MM.1S (cell line): ENCODE results near the gene CRIP2.

Experiments
- DNase-seq: peaks from one replicate; pipeline ENCODE4 v3.0.0-alpha.2; 2015
- H2AFZ ChIP-seq: fragments of 300-600 bp; sonication (generic); 2 replicates; pipeline ENCODE4 v1.6.0; 2016; ENCODE audit warnings: antibody characterized with exemption, low read length
- H3F3A ChIP-seq: fragments of 300-600 bp; sonication (generic); 2 replicates; pipeline ENCODE4 v1.6.1; 2016; ENCODE audit warnings: mild to moderate bottlenecking, antibody characterized with exemption, low read length, moderate library complexity, mixed read lengths; ENCODE audit not compliant: insufficient read depth
- H3K27ac ChIP-seq: fragments of 300-600 bp; sonication (generic); 2 replicates; pipeline ENCODE4 v1.5.1; 2016; ENCODE audit warnings: mild to moderate bottlenecking, low read length
- H3K27me3 ChIP-seq: fragments of 300-600 bp; sonication (generic); replicated peaks from 2 replicates; pipeline ENCODE4 v1.6.0; 2016; ENCODE audit warnings: low read length; ENCODE audit not compliant: insufficient read depth
- H3K36me3 ChIP-seq: fragments of 300-600 bp; sonication (generic); replicated peaks from 2 replicates; pipeline ENCODE4 v1.6.1; 2016; ENCODE audit warnings: mild to moderate bottlenecking, low read length, mixed read lengths; ENCODE audit not compliant: insufficient read depth
- H3K4me1 ChIP-seq: fragments of 300-600 bp; sonication (generic); 2 replicates; pipeline ENCODE4 v1.6.1; 2016; ENCODE audit warnings: low read length, mixed read lengths
- H3K4me2 ChIP-seq: fragments of 300-600 bp; sonication (generic); 2 replicates; pipeline ENCODE4 v1.6.0; 2016; ENCODE audit warnings: low read depth, low read length
- H3K4me3 ChIP-seq: fragments of 300-600 bp; sonication (generic); 2 replicates; pipeline ENCODE4 v1.5.1; 2016; ENCODE audit warnings: low read length, mixed read lengths
- H3K79me2 ChIP-seq: fragments of 300-600 bp; sonication (generic); 2 replicates; pipeline ENCODE4 v1.6.1; 2016; ENCODE audit warnings: mixed run types, low read length, mixed read lengths
- H3K9ac ChIP-seq: fragments of 300-600 bp; sonication (generic); 2 replicates; pipeline ENCODE4 v1.6.1; 2016; ENCODE audit warnings: low read length, mixed read lengths
- H3K9me2 ChIP-seq: fragments of 300-600 bp; sonication (generic); replicated peaks from 2 replicates; pipeline ENCODE4 v1.6.1; 2016; ENCODE audit warnings: mild to moderate bottlenecking, low read length, mixed read lengths; ENCODE audit not compliant: insufficient read depth
- H3K9me3 ChIP-seq: fragments of 300-600 bp; sonication (generic); replicated peaks from 2 replicates; pipeline ENCODE4 v1.6.1; 2016; ENCODE audit warnings: mild to moderate bottlenecking, low read length, mixed read lengths; ENCODE audit not compliant: insufficient read depth
- H4K20me1 ChIP-seq: fragments of 300-600 bp; sonication (generic); 2 replicates; pipeline ENCODE4 v1.6.1; 2016; ENCODE audit warnings: mild to moderate bottlenecking, low read length, moderate library complexity, mixed read lengths; ENCODE audit not compliant: insufficient read depth
- EZH2 ChIP-seq: fragments of 300-600 bp; sonication (generic); optimal IDR thresholded peaks from 2 replicates; pipeline ENCODE3; 2017; ENCODE audit warnings: low read depth, mild to moderate bottlenecking, antibody characterized with exemption, low read length, mixed read lengths
- EZH2phosphoT487 ChIP-seq: fragments of 300-600 bp; sonication (generic); IDR thresholded peaks from 2 replicates; pipeline ENCODE4 v1.6.1; 2018; ENCODE audit warnings: antibody characterized with exemption, low read length
- TF ChIP-seq, protein P1 (sequence below): fragments of 300-600 bp; sonication (generic); IDR thresholded peaks from 2 replicates; pipeline ENCODE4 v1.5.1; 2016; ENCODE audit warnings: antibody characterized with exemption, low read length, mixed read lengths

CRIP2 gene

DNA sequence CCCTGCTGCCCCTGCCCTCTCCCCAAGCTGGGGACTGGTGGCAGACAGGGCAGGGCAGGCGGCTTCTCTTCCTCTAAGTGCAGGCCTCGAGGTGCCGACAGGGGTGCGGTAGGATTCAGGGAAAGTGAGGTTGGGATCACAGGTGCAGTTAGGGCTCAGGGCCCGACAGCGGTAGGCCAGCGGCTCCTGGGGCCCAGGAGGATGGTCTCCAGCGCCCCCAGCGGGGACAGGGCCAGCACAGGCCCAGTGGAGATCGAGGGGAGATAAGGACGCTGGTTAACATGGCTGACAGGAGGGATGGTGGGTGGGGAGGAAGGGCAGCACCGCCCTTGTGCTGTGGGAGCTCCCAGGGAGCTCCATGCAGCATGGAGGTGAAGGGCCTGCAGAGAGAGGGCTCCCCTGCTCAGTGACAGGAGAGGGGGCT lies 11.1 kb downstream of the CRIP2 start:
- Histone ChIP-seq H3K27me3 (peaks cover 10% of the 10 kb centered on the region; the same call in 1 of the 2 replicates), H4K20me1 (no peaks in the 10 kb centered on the region), H3K4me3 (no peak overlapping the region), H3K9me2 (no peaks in the 10 kb centered on the region), H3K9ac (no peak overlapping the region), H3K4me1 (peaks cover 17% of the 10 kb centered on the region; the same call in 1 of the 2 replicates), H3K9me3 (no peaks in the 10 kb centered on the region), H3K27ac (no peak overlapping the region), H3K79me2 (peaks cover 16% of the 10 kb centered on the region), H3F3A (peaks cover 8% of the 10 kb centered on the region; the same call in 1 of the 2 replicates), H3K4me2 (no peak overlapping the region), H2AFZ (no peak overlapping the region), H3K36me3 (no peaks in the 10 kb centered on the region)
- no peak for DNase-seq
- TF ChIP-seq EZH2phosphoT487 = no peak
- no peak for TF ChIP-seq EZH2
- TF ChIP-seq, protein P1, sequence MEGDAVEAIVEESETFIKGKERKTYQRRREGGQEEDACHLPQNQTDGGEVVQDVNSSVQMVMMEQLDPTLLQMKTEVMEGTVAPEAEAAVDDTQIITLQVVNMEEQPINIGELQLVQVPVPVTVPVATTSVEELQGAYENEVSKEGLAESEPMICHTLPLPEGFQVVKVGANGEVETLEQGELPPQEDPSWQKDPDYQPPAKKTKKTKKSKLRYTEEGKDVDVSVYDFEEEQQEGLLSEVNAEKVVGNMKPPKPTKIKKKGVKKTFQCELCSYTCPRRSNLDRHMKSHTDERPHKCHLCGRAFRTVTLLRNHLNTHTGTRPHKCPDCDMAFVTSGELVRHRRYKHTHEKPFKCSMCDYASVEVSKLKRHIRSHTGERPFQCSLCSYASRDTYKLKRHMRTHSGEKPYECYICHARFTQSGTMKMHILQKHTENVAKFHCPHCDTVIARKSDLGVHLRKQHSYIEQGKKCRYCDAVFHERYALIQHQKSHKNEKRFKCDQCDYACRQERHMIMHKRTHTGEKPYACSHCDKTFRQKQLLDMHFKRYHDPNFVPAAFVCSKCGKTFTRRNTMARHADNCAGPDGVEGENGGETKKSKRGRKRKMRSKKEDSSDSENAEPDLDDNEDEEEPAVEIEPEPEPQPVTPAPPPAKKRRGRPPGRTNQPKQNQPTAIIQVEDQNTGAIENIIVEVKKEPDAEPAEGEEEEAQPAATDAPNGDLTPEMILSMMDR = peak; percentile 17; the same call in 1 of the 2 replicates

DNA sequence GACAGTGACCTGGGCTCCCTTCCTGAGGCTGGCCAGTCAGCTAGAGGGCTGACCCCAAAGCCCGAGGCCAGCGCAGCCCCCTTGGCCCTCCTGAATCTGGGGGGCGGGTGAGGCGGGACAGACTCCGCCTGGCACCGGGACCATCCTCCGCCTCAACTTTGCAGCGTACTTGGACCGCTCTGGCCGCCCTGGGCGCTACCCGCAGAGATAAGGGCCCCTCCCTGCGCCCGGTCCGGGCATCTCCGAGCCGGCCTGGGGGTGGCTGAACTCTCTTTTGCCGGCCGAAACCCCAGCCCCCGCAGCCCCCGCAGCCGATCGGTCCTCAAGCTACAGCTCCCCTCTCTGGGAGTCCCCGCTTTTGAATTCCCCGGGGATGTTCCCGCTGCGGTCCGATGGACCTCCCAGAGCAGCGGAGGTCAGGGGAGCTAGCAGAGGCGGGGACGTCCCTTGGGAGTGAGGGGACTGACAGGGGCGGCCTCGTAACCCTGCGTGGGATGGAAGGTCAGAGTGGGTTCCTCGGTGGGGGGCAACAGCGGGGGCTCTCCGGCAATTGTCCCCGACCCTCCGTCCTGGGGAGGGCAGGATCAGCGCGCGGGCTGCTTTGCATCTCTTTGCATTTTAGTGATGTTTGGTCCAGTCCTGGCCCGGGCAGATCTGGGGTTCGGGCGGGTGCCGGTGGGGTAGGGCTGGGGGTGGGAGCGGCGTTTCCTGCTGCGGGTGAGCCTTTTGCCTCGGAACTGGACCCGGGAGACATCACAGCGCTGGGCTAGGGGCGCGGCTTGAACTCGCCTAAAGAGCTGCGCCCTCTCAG lies 11.7 kb downstream of the CRIP2 start, which contains the start of gene CRIP1:
Gene CRIP1 (plus strand): TSS at position 724 of the 811 bp plus-strand sequence. CDS start 374 bp downstream, outside the sequence.
- Histone ChIP-seq H3K9me3 (no peaks in the 10 kb centered on the region), H3K36me3 (no peaks in the 10 kb centered on the region), H2AFZ (peak within 1 kb of the TSS; percentile 62), H3K4me1 (peaks cover 17% of the 10 kb centered on the region; the same call in 1 of the 2 replicates), H3K79me2 (peaks cover 16% of the 10 kb centered on the region), H3K4me2 (peak within 1 kb of the TSS; percentile 87), H3K27ac (peak within 1 kb of the TSS; percentile 66; the same call in 1 of the 2 replicates), H3K9ac (peak within 1 kb of the TSS; percentile 77), H3K9me2 (no peaks in the 10 kb centered on the region), H4K20me1 (no peaks in the 10 kb centered on the region), H3K4me3 (peak within 1 kb of the TSS; percentile 87), H3F3A (peaks cover 8% of the 10 kb centered on the region; the same call in 1 of the 2 replicates), H3K27me3 (peaks cover 10% of the 10 kb centered on the region; the same call in 1 of the 2 replicates)
- TF ChIP-seq EZH2 (no peak), EZH2phosphoT487 (no peak)
- TF ChIP-seq, protein P1 = no peak
- no peak for DNase-seq

DNA sequence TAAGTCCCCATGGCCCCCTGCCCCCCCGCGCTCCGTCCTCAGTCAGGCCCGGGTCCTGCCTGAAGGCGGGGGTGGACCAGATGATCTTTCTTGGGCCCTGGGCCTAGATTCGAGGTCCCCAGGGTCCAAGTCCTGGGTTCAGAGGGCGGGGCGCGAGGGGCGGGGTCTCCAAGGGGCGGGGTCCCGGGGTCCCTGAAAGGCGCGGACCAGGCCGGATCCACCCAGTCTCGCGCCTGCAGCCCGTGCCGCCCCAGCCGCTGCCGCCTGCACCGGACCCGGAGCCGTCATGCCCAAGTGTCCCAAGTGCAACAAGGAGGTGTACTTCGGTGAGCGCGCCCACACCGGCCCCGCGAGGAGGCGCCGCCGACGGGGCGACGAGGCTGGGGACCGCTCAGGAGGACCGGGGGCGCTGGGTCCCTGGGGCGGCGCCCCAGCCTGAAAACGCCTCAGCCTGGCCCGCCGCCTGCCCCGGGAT lies 12.4 kb downstream of the CRIP2 start:
- Histone ChIP-seq H3K27ac (peak overlapping the region; percentile 66; the same call in 1 of the 2 replicates), H3K4me2 (peak overlapping the region; percentile 87), H3K4me1 (peaks cover 20% of the 10 kb centered on the region), H3K9me3 (no peaks in the 10 kb centered on the region), H4K20me1 (0 out of 2 replicates have a peak, but pooled peaks cover 3% of the 10 kb centered on the region), H3K9ac (peak overlapping the region; percentile 77), H3K9me2 (no peaks in the 10 kb centered on the region), H3K4me3 (peak overlapping the region; percentile 87), H3F3A (peaks cover 8% of the 10 kb centered on the region; the same call in 1 of the 2 replicates), H3K79me2 (peaks cover 21% of the 10 kb centered on the region), H2AFZ (peak overlapping the region; percentile 62; the same call in 1 of the 2 replicates), H3K27me3 (peaks cover 10% of the 10 kb centered on the region; the same call in 1 of the 2 replicates), H3K36me3 (no peaks in the 10 kb centered on the region)
- TF ChIP-seq EZH2phosphoT487 = no peak
- TF ChIP-seq, protein P1 = no peak
- no peak for TF ChIP-seq EZH2
- DNase-seq = no peak
